HG02870 (cell line): ENCODE measurements around the gene TMEM178B.
"Not testable (repeated sequence)": the region's sequence is repeated elsewhere in the genome, so short reads cannot be mapped to it uniquely, and the experiment has no call there.

Source experiments
- ATAC-seq: cut with Tn5 transposase; IDR thresholded peaks from one replicate; pipeline ENCODE4 v1.9.1; 2021; ENCODE audit warnings: mild to moderate bottlenecking, moderate library complexity; ENCODE audit not compliant: unreplicated experiment

TMEM178B gene

DNA sequence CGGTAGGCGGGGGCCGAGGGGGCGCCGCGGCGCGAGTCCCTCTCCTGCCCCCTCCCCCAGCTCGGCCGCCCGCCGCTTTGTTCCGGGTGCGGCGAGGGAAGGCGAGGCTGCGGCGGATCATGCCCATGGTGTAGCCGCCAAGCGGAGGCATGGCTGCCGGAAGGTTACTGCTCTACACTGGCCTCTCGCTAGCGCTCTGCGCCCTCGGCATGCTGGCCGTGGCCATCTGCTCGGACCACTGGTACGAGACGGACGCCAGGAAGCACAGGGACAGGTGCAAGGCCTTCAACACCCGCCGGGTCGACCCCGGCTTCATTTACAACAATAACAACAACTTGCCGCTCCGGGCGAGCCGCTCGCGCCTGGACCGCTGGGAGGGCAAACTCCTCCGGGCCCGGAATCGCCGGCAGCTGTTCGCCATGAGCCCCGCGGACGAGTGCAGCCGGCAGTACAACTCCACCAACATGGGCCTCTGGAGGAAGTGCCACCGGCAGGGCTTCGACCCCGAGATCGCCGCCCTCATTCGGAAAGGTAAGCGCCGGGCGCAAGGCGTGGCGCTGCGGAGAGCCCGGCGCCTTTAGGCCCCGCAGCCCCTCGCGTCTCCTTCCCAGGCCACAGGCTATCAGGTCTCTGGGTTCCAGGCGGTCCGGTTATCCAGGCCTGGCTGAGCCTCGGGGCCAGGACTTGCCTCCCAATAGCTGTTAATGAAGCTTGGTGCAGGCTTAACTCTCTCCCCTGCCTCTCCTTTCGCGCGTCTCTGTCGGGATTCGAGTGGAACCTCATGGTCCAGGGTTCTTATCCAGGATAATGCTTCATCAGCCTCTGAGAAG, 513 bp downstream of the TMEM178B start:
- no peak for ATAC-seq

DNA sequence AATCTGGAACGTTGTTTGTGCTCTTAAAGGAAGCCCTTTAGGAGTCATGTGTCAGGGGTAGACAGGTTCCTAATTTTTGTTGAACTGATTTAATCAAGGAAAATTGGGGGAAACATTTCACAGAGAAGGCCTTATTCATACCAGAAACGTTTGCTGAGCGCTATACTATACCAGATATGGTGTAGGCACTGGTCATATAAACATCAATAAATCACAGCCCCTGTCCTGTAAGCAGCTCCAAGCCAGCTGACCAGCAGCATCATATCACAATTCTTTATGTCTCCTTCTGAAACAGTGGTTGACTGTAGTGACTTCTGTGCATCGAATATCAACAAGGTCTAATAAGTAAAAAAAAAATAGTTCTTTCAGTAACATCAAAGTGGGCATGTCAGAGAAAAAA, 1.1 kb downstream of the TMEM178B start:
- ATAC-seq = no peak

DNA sequence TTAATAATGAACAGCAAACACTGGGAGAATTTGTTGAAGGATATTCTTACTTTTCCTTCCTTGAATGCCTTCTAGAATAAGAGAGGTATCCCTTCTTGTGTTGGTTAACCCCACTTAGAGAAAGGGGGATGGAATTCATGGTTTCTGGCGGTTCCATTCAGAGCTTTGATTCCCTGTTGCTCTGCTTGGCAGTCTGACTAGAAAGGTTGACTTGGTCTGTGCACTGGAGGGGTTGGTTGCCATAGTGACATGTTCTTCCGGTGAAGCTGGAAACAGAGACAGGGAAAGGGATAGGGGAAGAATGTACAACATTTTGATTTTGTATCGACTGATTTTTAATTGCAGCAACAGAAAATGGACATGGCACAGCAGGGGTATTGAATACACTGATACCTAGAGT, 2.5 kb downstream of the TMEM178B start:
- ATAC-seq = no peak

DNA sequence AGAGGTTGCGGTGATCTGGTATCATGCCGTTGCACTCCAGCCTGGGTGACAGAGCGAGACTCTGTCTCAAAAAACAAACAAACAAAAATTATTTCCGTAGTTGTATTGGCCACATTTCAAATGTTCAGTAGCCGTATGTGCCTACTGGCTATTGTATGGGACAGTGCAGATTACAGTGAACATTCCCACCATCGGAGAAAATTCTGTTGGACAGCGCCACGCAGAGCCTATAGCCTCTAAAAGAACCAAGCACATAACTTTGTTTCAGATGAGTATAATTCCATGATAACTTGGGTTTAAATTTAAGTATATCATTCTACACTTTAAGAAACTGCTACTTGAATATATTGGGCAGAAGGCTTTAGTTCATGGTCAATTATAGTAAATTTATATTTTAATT, 5.4 kb downstream of the TMEM178B start:
- no peak for ATAC-seq

DNA sequence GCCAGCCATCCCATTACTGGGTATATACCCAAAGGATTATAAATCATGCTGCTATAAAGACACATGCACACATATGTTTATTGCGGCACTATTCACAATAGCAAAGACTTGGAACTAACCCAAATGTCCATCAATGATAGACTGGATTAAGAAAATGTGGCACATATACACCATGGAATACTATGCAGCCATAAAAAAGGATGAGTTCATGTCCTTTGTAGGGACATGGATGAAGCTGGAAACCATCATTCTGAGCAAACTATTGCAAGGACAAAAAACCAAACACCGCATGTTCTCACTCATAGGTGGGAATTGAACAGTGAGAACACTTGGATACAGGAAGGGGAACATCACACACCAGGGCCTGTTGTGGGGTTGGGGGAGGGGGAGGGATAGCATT, 15.6 kb downstream of the TMEM178B start:
- ATAC-seq = not testable (repeated sequence)

DNA sequence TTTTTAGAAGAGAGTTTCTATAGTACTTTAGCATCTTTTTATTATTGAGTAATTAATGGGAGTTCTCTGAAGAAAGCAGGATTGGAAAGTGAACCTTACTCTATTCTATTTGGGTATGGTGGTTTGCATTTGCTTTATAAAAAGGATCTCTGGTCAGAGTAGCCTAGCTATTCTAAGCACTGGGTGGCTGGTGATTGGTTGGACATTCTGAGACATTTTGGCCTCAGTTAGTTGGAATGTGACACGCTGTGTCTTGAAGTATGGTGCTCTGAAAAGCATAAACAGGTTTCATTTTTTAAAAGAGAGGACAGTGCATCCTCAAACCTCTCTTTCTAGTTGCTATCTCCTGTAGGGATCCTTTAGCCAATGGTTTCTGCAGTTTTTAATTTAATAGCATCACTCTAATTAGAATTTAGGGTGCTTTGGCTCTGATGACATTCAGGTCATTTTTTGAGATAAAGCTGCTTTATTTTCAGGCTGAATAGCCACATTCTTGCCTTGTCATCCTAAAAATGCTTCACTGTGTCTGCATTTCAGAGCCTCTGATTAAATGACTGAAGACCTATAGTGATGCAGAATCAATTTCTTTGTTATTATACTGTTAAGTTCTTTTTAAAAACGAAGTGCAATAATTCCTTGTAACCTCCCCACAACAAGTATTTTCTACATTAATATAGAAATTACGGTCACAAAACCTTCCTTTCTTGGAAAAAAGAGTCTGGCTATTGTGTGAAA, 20.6 kb downstream of the TMEM178B start:
- no peak for ATAC-seq

DNA sequence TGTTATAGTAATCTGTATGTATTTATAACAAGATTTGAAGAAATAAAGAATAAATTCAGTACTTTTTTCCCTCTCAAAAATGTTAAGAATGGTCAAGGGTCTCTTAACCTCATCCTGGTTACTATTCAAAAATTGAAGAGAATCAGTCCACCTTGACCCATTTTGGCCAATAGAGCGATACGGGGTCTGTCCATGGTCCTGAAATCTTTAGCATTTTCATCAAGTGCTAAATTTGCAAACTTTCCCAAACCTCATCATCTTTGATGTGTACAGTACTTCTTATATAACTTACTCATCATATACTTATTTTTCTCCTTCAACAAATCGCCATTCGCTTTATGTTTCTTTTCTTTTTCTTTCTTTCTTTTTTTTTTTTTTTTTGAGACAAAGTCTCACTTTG, 23.6 kb downstream of the TMEM178B start:
- no peak for ATAC-seq

DNA sequence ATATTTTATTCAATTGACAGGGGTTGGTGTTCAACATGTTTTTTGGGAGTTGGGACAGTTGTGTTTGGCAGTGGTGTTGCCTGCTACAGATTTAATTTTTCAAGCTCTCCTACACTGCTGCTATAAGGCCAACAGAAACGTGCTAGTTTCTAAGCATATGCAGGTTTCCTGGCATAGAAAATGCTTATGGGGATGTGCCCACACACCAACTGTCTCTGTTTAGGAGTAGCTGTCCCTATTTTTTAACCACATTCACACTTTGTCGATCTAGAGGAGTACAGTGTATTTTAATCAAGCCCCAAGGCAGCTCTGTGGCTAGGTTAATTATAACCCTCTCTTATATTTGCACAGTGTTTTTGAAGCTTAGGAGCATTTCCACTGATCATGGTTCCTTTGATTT, 28.6 kb downstream of the TMEM178B start:
- ATAC-seq = no peak

DNA sequence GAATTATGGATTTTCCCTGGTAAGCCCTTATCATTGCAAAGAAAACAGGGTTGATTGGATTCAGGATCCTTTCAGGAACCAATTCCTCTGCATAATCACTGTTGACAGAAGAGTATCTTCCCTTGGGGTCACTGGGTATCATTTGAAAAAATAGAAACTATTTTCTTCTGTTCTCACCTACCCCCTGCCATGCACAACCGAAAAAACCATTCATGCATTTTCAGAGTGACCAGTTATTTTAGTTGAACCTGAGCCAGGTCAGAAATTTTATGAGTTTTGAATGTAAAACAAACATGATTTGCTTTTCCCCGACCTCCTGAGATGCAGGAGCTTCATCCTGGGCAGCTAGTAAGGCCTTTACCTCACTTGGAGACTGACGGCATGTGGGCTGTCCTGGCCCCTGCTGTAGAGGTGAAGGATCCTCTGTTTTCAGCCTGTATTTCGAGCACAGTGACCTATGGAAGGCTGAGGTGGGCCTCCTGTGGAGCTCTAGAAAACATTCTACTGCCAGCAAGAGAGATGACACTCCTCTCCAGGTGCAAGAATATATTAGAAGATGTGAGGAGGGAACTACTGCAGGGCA, 30.1 kb downstream of the TMEM178B start:
- ATAC-seq = no peak

DNA sequence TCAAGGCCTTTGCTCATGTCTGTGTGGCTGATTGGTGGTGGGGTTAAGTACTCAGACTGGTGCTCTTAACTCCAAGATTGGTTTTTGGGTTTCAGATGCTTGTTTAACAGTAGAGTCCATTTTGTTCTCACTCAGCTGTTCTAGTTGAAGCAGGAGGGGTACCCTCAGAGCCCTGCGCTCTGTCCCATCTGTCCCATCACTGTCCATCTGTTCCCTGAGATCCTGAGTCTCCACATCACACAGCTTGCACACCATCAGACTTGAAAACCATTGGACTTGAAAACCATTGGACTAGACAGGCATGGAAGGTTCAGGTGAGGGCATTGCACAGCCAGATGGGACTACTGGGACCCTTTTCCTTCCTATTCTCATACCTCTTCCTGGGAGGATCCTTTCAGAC, 39.3 kb downstream of the TMEM178B start:
- no peak for ATAC-seq

DNA sequence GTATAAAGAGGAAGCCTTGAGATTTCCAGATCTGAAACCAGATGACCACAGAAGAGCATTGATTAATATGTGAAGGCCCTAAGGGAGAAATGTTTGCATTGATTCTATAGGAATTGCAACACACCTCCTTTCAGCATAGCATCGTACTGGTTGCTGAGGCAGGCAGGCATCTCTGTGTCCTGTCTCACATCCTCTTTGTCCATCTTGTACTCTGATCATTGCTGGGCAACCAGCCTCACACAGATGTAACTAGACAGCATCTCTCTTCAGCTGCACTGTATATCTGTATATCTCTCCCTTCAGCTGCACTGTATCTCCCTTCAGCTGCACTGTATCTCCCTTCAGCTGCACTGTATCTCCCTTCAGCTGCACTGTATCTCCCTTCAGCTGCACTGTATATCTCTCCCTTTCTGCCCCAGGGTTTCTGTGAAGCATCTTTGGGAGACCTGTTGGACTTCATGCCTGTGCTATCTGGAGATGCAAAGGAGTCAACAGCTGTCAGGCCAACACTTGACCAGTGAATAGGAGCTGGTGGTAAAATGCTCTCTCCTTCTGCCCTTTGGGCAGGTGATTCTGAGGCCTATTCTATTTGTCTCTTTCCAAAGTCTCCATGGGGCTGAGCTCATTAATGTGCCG, 40.3 kb downstream of the TMEM178B start:
- ATAC-seq = no peak

DNA sequence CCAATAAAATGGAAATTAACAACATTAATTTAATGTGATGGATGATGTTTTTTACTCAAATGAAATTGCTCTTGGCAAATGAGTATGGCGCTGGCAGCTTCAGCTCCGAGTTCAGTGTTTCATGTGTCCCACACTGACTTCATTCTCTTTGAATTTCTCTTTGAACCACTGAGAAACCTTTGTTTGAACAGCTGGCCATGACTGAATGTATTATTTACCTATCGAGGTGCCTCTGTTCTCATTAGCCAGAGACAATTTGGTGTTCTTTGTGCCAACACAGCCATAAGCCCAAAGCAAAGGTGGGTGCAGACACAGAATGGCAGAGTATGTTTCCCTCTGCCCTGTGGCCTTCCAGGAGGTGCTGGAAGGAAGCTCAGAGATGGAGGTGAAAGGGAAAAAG, 42.1 kb downstream of the TMEM178B start:
- ATAC-seq = no peak

DNA sequence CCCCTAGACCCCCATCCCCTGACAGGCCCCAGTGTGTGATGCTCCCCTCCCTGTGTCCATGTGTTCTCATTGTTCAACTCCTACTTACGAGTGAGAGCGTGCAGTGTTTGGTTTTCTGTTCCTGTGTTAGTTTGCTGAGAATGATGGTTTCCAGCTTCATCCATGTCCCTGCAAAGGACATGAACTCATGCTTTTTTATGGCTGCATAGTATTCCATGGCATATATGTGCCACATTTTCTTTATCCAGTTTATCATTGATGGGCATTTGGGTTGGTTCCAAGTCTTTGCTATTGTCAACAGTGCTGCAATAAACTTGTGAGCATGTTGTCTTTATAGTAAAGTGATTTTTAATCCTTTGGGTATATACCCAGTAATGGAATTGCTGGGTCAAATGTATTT, 42.8 kb downstream of the TMEM178B start:
- not testable (repeated sequence) for ATAC-seq

DNA sequence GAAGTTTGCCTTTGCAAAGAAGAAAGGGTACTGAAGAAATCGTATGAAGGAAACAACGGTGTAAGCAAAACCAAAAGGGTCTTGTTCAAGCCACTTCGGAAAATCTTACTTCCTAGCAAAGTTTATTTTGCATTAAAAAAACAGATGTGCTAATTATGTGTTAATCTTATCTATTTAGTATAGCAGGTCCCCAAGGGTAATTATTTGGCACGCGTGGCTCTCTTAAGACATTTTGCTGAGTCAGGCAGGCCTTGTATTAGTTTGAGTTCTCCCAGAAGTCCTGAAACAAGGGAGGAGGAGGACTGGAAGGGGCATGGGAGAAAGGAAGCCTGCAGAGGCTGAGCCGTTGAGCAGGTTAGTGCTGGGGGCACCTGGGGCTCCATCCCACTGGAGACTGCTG, 44.9 kb downstream of the TMEM178B start:
- no peak for ATAC-seq

DNA sequence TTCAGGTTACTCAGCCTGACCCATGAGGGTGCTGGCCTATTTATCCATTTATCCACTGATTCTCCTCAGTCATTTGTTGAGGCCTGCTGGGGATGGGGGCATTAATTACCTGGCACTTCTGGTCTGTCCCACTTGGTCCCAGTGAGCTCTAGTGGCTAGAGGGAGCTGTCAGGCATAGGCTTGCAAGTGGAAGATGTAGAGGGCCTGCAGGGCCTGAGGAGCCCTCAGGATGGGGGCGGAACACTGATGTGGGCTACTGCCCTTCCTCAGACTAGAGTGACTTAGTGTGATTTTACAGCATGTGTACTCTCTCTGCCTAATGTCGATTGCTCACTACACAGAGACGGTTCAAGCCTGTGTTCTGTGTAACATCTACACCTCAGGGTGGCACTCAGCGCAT, 45.3 kb downstream of the TMEM178B start:
- ATAC-seq = no peak

DNA sequence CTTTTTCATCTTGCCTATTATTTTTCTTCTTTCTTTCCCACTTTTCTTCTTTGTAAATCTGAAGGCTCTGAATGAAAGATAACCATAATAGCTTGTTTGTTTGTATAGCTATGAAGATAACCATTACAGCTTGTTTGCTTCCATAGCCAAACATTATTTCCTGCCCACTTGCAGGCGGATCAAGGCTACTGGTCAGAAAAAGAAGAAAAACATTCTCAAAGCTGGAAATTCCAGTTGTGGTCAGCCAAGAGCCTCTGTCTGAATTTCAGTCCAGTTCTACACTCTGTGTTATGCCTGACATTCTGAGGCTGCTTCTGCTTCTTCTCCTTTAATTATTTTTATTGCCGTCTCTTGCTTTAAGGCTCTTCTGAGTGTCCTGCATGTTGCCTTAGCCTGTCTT, 48.9 kb downstream of the TMEM178B start:
- no peak for ATAC-seq

DNA sequence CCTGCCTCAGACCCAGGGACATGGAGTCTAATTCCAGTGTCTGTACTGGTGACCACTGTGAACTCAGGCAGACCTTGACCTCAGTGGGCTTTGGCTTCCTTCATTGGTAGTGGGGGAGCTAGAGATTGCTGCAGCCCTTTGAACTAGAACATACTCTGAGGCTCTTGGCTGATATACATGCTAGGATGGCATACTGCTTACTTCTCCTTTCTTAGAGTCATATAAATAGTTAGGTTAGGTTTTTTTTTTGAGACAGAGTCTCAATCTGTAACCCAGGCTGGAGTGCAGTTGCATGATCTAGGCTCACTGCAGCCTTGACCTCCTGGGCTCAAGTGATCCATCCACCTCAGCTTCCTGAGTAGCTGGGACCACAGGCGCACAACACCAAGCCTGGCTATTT, 49.7 kb downstream of the TMEM178B start:
- no peak for ATAC-seq

DNA sequence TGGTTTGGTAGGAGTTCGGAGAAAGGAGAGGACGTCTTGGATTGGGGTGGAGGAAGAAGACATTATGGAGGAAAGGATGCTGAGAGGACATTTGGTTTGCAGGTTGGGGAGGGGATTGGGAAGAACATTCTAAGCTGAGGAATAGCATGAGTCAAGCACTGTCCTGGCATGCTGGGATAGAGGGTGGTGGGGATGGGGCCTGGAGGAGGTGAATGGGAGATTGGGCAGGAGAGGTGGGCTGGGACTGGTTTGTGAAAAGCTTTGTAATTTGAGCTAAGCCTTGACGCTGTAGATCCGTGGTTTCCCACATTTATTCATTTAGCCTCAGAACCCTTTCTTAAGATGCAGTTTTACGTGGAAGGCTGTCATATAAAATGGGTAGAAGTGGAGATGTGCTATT, 52.2 kb downstream of the TMEM178B start:
- ATAC-seq = no peak

DNA sequence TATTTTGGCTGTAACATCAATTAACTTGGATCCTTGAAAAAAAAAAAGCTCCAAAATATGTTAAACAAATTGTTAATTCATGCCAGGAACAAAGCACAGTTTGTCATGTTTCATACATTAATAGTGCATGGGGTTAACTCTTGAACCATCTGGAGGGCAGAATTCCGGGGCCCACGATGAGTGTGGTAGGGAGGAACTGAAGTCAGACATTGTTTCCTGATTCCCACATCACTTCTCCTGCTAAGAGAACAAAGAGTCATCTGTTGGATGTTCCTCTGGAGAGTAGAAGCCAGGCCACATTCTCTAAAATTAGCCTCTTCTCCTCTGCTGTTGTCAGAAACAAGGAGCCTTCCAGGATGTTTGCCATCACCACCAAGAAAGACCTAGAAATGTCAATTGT, 54.6 kb downstream of the TMEM178B start:
- ATAC-seq = no peak

DNA sequence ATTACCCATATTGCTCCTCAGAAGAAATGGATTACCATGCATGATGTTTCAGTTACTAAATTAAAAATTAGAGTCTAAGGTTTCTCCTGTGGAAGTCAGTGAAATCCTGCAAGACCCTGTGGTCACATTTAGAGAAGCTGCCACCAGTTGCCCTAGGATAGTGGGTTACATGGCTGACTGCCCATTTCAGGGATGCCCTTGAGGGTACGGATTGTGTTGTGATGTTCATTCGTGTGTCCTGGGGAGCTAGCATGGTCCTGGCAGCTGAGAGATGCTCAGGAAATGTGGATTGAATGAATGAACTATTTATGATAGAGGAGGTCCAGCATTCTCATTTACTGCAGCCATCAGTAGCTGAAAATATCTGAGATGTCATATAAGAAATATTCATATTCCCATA, 55.1 kb downstream of the TMEM178B start:
- ATAC-seq = no peak

DNA sequence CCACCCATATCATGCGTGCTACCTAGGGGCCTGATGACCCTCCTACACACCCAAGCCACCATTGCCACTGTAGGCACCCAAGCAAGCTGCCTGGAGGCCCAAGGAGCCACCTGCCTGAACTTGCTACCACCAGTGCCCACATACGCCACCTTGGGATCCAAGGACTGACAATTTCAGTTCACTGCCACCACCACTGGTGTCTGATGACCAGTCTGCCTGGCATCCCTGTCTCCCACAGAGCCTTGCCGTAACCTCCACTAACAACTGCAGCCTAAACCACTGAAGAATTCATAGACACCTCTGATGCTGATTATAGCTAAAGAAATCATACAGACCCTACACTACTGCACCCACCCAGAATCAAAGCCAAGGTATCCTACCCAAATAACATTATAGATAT, 58.8 kb downstream of the TMEM178B start:
- ATAC-seq = no peak

DNA sequence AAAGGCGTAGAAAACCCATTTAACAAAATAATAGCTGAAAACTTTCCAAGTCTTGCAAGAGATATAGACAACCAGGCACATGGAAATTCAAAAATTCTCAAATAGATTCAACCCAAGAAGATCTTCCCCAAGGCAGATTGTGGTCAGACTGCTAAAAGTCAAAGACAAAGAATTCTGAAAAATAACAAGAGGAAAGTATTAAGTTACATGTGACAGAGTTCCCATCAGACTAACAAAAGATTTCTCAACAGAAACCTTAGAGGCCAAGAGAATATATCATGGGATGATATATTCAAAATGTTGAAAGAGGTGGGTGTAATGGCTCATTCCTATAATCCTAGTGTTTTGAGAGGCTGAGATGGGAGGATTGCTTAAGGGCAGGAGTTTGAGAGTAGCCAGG, 59.8 kb downstream of the TMEM178B start:
- no peak for ATAC-seq
